ENCODE data around the gene MYL6. TPM values are rescaled to one million over a fixed set of nuclear protein-coding genes. Genes with fewer than 3 reads are reported as not detected.
A peak's percentile ranks its signal among the peaks of the same experiment; 100 is the strongest.

The MYL6 gene
- total and polyA plus RNA-seq, 10 of the 15 experiments (the other 5 are each of a cell fraction or from before 2014, with no cell fraction given), result 1,000 to 4,116 (median 1,828) TPM

- no peak for TF ChIP-seq ELK1 (IDR thresholded peaks at IDR 0.05; ENCODE audit: low read depth, low read length)
- no peak for TF ChIP-seq SUZ12 (IDR thresholded peaks at IDR 0.05; ENCODE audit: unreplicated experiment)
- TF ChIP-seq PKNOX1 (IDR thresholded peaks at IDR 0.05), result 0 out of 2 replicates have a peak, but pooled peaks have one; percentile 13
- no peak for TF ChIP-seq BHLHE40 (IDR thresholded peaks at IDR 0.05; ENCODE audit: borderline replicate concordance in 1 of 2, low read depth in 2 of 2, low read length in 1 of 2)
- no peak for TF ChIP-seq IRF5 (IDR thresholded peaks at IDR 0.05; ENCODE audit: borderline replicate concordance)
- TF ChIP-seq RFX5 (IDR thresholded peaks at IDR 0.05; ENCODE audit: low read depth, low read length), result no peak
- TF ChIP-seq MXI1 (IDR thresholded peaks at IDR 0.05; ENCODE audit: low read depth, low read length), result peak; percentile 38; the same call in 1 of the 2 replicates
- no peak for TF ChIP-seq SIX5 (IDR thresholded peaks at IDR 0.05; ENCODE audit: low read depth, low read length, severe bottlenecking)
- peak; percentile 46; the same call in 1 of the 2 replicates for TF ChIP-seq POLR2A (IDR thresholded peaks at IDR 0.05; ENCODE audit: low read depth, low read length)
- no peak for TF ChIP-seq SUPT20H (IDR thresholded peaks at IDR 0.05; ENCODE audit: borderline replicate concordance, control insufficient read depth, low read depth, low read length)
- TF ChIP-seq ZNF217 (IDR thresholded peaks at IDR 0.05), result no peak
- TF ChIP-seq NKRF (conservative IDR thresholded peaks at IDR 0.05), result no peak; the same call in 1 of the 2 replicates
- no peak for TF ChIP-seq BMI1 (IDR thresholded peaks at IDR 0.05; ENCODE audit: borderline replicate concordance)
- no peak for TF ChIP-seq CEBPB (IDR thresholded peaks at IDR 0.05; ENCODE audit: borderline replicate concordance in 1 of 2, low read depth in 2 of 2, low read length in 2 of 2)
- no peak for TF ChIP-seq TCF12 (IDR thresholded peaks at IDR 0.05; ENCODE audit: low read depth, low read length)
- no peak for TF ChIP-seq IKZF1 (conservative IDR thresholded peaks at IDR 0.05)
- no peak for TF ChIP-seq KAT2A (conservative IDR thresholded peaks at IDR 0.05; ENCODE audit: control insufficient read depth, low read depth, low read length)
- no peak for TF ChIP-seq IKZF2 (IDR thresholded peaks at IDR 0.05)
- no peak for TF ChIP-seq NFXL1 (IDR thresholded peaks at IDR 0.05; ENCODE audit: borderline replicate concordance)
- TF ChIP-seq POU2F2 (IDR thresholded peaks at IDR 0.05; ENCODE audit: borderline replicate concordance, low read depth, low read length), result no peak
- no peak for TF ChIP-seq ZNF592 (IDR thresholded peaks at IDR 0.05)
- TF ChIP-seq HDGF (IDR thresholded peaks at IDR 0.05), result 0 out of 2 replicates have a peak, but pooled peaks have one; percentile 17
Measured at GRCh38 chr12:56151672-56152131, 6.5 kb upstream of the MYL6 start (continued).
